ENCODE results near the gene SUFU. TPM values are rescaled to one million over a fixed set of nuclear protein-coding genes. Genes with fewer than 3 reads are reported as not detected.
"Not testable (repeated sequence)": the region's sequence is repeated elsewhere in the genome, so short reads cannot be mapped to it uniquely, and the experiment has no call there.

The SUFU gene
- 5.9 and 9.2 TPM in 2 replicates for total RNA-seq (2014; rRNA removed; shearing (Covaris generic); ENCODE audit: low replicate concordance)

- H2AFZ ChIP-seq (ENCODE audit: low read length) = peak within 1 kb of the TSS; percentile 91
- no peaks in the 10 kb centered on the region for H3K36me3 ChIP-seq (ENCODE audit: insufficient read depth, low read length)
- H3K9me2 ChIP-seq (replicated peaks; ENCODE audit: insufficient read depth, low read length) = no peaks in the 10 kb centered on the region
- peak within 1 kb of the TSS; percentile 97 for H3K4me3 ChIP-seq (ENCODE audit: low read length)
- H3K9me3 ChIP-seq (ENCODE audit: low read length) = no peaks in the 10 kb centered on the region
- H3K27me3 ChIP-seq (ENCODE audit: low read length) = no peaks in the 10 kb centered on the region
- H3K4me2 ChIP-seq (ENCODE audit: low read depth, low read length, poor library complexity, severe bottlenecking) = peak within 1 kb of the TSS; percentile 95
- H3K27ac ChIP-seq (ENCODE audit: low read length) = peak within 1 kb of the TSS; percentile 58
- H3K4me1 ChIP-seq (ENCODE audit: low read length) = peaks cover 37% of the 10 kb centered on the region
- peaks cover 74% of the 10 kb centered on the region for H3K79me2 ChIP-seq (ENCODE audit: low read length)
- peaks cover 8% of the 10 kb centered on the region; the same call in 1 of the 2 replicates for H4K20me1 ChIP-seq (ENCODE audit: insufficient read depth, low read depth, low read length)
- H3K9ac ChIP-seq (ENCODE audit: low read length) = peak within 1 kb of the TSS; percentile 92
- peak; percentile 99 for DNase-seq
These were observed at the start of gene SUFU for GRCh38 chr10:102503264-102504178. Gene SUFU, plus strand, starts transcription at chr10:102503972. Its CDS starts 181 bp downstream, at chr10:102504153.

DNA sequence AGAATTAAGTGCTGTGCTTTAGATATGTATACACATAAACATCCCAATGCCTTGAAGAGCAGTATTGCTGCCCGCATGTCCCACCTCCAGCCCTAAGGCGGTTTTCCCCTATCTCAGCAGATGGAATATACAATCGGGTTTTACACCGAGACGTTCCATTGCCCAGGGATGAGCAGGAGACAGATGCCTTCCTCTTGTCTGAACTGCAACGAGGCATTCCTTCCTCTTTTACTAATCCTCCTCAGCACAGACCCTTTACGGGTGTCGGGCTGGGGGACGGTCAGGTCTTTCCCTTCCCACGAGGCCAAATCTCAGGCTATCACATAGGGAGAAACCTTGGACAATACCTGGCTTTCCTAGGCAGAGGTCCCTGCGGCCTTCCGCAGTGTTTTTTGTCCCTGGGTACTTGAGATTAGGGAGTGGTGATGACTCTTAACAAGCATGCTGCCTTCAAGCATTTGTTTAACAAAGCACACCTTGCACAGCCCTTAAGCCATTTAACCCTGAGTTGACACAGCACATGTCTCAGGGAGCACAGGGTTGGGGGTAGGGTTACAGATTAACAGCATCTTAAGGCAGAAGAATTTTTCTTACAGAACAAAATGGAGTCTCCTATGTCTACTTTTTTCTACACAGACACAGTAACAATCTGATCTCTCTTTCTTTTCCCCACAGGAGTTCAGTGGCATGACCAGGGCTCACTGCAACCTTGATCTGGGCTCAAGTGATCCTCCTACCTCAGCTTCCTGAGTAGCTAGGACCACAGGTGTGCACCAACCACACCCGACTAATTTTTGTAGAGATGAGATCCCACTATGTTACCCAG is 48.9 kb upstream of the SUFU start:
- H3K36me3 ChIP-seq (ENCODE audit: insufficient read depth, low read length); H3K4me3 ChIP-seq (ENCODE audit: low read length); H3K9me2 ChIP-seq (replicated peaks; ENCODE audit: insufficient read depth, low read length); H3K27me3 ChIP-seq (ENCODE audit: low read length); DNase-seq; H2AFZ ChIP-seq (ENCODE audit: low read length); H4K20me1 ChIP-seq (ENCODE audit: insufficient read depth, low read depth, low read length); H3K9me3 ChIP-seq (ENCODE audit: low read length): not testable (repeated sequence)
- H3K27ac ChIP-seq (ENCODE audit: low read length) = peak overlapping the region; percentile 61
- peaks cover 14% of the 10 kb centered on the region for H3K79me2 ChIP-seq (ENCODE audit: low read length)
- peak overlapping the region; percentile 50 for H3K4me2 ChIP-seq (ENCODE audit: low read depth, low read length, poor library complexity, severe bottlenecking)
- H3K9ac ChIP-seq (ENCODE audit: low read length) = peak overlapping the region; percentile 33; the same call in 1 of the 2 replicates
- peaks cover 40% of the 10 kb centered on the region for H3K4me1 ChIP-seq (ENCODE audit: low read length)

DNA sequence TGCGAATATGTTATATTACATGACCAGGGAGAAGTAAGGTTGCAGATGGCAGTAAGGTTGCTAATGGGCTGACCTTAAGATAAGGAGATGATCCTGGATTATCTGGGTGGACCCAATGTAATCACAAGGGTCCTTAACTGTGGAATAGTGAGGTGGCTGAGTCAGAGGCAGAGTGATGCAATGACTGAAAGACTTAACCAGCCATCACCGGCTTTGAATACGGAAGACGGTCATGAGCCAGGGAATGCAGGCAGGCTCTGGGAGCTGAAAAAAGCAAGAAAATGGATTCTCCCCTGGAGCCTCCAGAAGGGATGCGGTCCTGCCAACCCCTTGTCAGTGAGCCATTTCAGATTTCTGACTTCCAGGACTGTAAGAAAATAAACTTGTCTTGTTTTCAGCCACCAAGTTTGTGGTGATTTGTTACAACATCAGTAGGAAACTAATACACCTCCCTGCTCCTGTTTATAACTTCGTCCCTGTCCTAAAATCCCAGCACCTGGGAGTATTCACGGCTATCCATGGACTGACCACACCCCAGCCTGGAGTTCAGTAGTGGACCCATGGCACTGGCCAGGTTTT is 47.8 kb upstream of the SUFU start:
- no peak overlapping the region for H2AFZ ChIP-seq (ENCODE audit: low read length)
- H3K36me3 ChIP-seq (ENCODE audit: insufficient read depth, low read length) = no peaks in the 10 kb centered on the region
- no peak overlapping the region for H3K9ac ChIP-seq (ENCODE audit: low read length)
- peaks cover 9% of the 10 kb centered on the region for H3K79me2 ChIP-seq (ENCODE audit: low read length)
- no peaks in the 10 kb centered on the region for H3K9me2 ChIP-seq (replicated peaks; ENCODE audit: insufficient read depth, low read length)
- no peaks in the 10 kb centered on the region for H3K9me3 ChIP-seq (ENCODE audit: low read length)
- DNase-seq = no peak
- H3K4me3 ChIP-seq (ENCODE audit: low read length) = no peak overlapping the region
- H3K4me1 ChIP-seq (ENCODE audit: low read length) = peaks cover 43% of the 10 kb centered on the region
- H3K27me3 ChIP-seq (ENCODE audit: low read length) = no peaks in the 10 kb centered on the region
- H3K27ac ChIP-seq (ENCODE audit: low read length) = no peak overlapping the region
- H4K20me1 ChIP-seq (ENCODE audit: insufficient read depth, low read depth, low read length) = no peaks in the 10 kb centered on the region
- no peak overlapping the region for H3K4me2 ChIP-seq (ENCODE audit: low read depth, low read length, poor library complexity, severe bottlenecking)

DNA sequence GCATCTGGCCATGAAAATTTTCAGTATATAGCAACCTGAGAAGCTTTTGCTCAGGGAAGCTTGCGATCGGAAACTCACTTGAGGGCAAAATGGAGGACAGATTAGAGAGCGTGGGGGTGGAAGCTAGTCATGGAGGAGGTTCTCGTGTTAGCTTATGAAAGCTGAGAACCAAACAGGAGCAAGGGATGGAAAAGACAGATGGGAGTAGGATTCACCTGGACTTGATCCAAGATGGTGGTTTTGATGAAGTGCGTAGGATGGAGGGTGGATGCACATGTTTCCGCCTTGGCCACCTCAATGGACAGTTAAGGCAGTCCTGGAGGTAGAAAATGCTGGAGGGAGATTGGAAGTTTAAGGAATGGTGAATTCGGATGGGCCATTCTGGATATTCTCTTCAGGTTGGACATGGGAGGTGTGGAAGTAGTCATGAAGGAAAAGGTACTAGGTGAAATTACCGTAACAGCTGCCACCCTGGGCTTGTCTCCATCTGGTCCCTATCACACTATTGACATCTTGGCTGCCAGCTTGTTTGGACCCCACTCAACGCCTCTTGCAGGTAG is 46.1 kb upstream of the SUFU start:
- Histone ChIP-seq H3K9ac (ENCODE audit: low read length) (no peak overlapping the region), H3K4me2 (ENCODE audit: low read depth, low read length, poor library complexity, severe bottlenecking) (no peak overlapping the region), H2AFZ (ENCODE audit: low read length) (no peak overlapping the region), H3K4me1 (ENCODE audit: low read length) (peaks cover 44% of the 10 kb centered on the region), H4K20me1 (ENCODE audit: insufficient read depth, low read depth, low read length) (no peaks in the 10 kb centered on the region), H3K9me2 (replicated peaks; ENCODE audit: insufficient read depth, low read length) (no peaks in the 10 kb centered on the region), H3K27me3 (ENCODE audit: low read length) (no peaks in the 10 kb centered on the region), H3K4me3 (ENCODE audit: low read length) (no peak overlapping the region), H3K36me3 (ENCODE audit: insufficient read depth, low read length) (no peaks in the 10 kb centered on the region), H3K27ac (ENCODE audit: low read length) (no peak overlapping the region), H3K79me2 (ENCODE audit: low read length) (no peaks in the 10 kb centered on the region), H3K9me3 (ENCODE audit: low read length) (no peaks in the 10 kb centered on the region)
- no peak for DNase-seq

GRCh38 chr10:102458656-102459055 is 45.1 kb upstream of the SUFU start:
- Histone ChIP-seq H3K9ac (ENCODE audit: low read length) (no peak overlapping the region), H3K4me1 (ENCODE audit: low read length) (peaks cover 34% of the 10 kb centered on the region), H3K27me3 (ENCODE audit: low read length) (no peaks in the 10 kb centered on the region), H4K20me1 (ENCODE audit: insufficient read depth, low read depth, low read length) (no peaks in the 10 kb centered on the region), H3K36me3 (ENCODE audit: insufficient read depth, low read length) (no peaks in the 10 kb centered on the region), H3K27ac (ENCODE audit: low read length) (no peak overlapping the region), H3K79me2 (ENCODE audit: low read length) (no peaks in the 10 kb centered on the region), H3K4me2 (ENCODE audit: low read depth, low read length, poor library complexity, severe bottlenecking) (no peak overlapping the region), H3K9me3 (ENCODE audit: low read length) (no peaks in the 10 kb centered on the region), H3K9me2 (replicated peaks; ENCODE audit: insufficient read depth, low read length) (no peaks in the 10 kb centered on the region), H3K4me3 (ENCODE audit: low read length) (no peak overlapping the region), H2AFZ (ENCODE audit: low read length) (no peak overlapping the region)
- DNase-seq = no peak

DNA sequence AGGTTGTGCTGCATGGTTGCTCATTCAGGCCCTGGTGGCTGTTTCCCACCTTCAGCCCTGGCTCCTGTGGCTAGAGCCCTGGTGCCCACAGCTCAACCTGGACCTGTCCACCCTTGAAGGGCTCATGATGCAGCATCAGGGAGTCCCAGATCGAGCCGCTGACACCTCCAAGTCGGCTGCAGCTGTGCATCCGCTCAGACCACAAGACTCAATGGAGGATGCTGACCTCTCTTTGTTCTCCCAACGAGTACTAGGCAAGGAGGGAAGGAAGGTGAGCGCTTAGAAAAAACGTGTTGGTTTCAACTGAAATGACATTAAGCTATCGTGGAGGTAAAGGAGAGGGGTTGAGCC is 43.0 kb upstream of the SUFU start:
- DNase-seq = no peak
- Histone ChIP-seq H2AFZ (ENCODE audit: low read length) (peak overlapping the region; percentile 95; the same call in 1 of the 2 replicates), H3K9ac (ENCODE audit: low read length) (no peak overlapping the region), H3K4me2 (ENCODE audit: low read depth, low read length, poor library complexity, severe bottlenecking) (peak overlapping the region; percentile 89), H3K79me2 (ENCODE audit: low read length) (no peaks in the 10 kb centered on the region), H3K9me2 (replicated peaks; ENCODE audit: insufficient read depth, low read length) (no peaks in the 10 kb centered on the region), H3K36me3 (ENCODE audit: insufficient read depth, low read length) (no peaks in the 10 kb centered on the region), H3K9me3 (ENCODE audit: low read length) (no peaks in the 10 kb centered on the region), H3K4me3 (ENCODE audit: low read length) (peak overlapping the region; percentile 72; the same call in 1 of the 2 replicates), H3K27ac (ENCODE audit: low read length) (no peak overlapping the region), H4K20me1 (ENCODE audit: insufficient read depth, low read depth, low read length) (no peaks in the 10 kb centered on the region), H3K4me1 (ENCODE audit: low read length) (peaks cover 16% of the 10 kb centered on the region), H3K27me3 (ENCODE audit: low read length) (no peaks in the 10 kb centered on the region)

DNA sequence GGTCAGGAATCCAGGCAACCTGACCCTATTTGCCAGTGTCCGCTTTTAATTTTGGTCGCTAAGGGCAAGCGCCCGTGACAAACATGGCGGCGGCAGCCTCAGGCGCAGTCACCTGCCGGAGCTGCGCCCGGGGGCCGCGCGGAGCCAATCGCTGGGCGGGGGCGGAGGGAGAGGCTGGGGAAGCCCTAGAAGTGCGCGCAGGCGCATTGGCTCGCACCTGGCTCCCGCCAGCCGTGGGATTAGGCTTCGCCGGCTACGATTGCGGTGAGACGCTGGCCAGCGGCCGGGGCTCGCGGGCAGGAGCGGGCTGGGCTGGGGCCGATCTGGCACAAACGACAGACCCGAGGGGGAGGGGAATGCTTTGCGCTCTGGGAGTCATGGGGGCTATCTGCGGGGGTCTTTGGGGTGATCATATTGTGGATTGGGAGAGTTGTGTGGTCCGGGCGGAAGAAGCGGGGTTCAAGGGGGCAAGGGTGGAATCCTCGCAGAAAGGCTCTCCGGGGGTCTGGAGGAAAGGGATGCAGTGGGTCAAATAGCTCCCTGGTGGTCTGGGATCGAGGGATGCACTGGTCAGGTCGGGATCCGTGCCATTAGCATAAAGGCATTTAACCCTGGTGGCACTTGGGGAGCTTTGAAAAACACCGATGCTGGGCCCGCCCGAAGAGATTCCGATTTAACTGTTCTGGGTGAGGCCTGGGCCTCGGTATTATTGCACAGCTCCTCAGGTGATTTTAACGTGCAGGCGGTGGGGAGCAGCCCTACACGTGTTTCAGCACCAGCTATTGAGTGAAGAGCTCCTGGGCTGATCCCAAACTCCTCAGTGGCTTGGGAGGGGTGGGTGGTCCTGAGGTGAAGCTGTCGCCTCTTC is 42.4 kb upstream of the SUFU start:
- Histone ChIP-seq H3K27ac (ENCODE audit: low read length) (no peak overlapping the region), H3K79me2 (ENCODE audit: low read length) (no peaks in the 10 kb centered on the region), H3K9me2 (replicated peaks; ENCODE audit: insufficient read depth, low read length) (no peaks in the 10 kb centered on the region), H3K4me2 (ENCODE audit: low read depth, low read length, poor library complexity, severe bottlenecking) (peak overlapping the region; percentile 89), H3K9ac (ENCODE audit: low read length) (peak overlapping the region; percentile 76), H4K20me1 (ENCODE audit: insufficient read depth, low read depth, low read length) (no peaks in the 10 kb centered on the region), H3K27me3 (ENCODE audit: low read length) (no peaks in the 10 kb centered on the region), H3K4me3 (ENCODE audit: low read length) (peak overlapping the region; percentile 72), H3K36me3 (ENCODE audit: insufficient read depth, low read length) (no peaks in the 10 kb centered on the region), H3K9me3 (ENCODE audit: low read length) (no peaks in the 10 kb centered on the region), H2AFZ (ENCODE audit: low read length) (peak overlapping the region; percentile 95; the same call in 1 of the 2 replicates), H3K4me1 (ENCODE audit: low read length) (peaks cover 16% of the 10 kb centered on the region)
- peak; percentile 93 for DNase-seq
